HEK293 (cell line): Measurements from ENCODE around the gene BMERB1.
A peak's percentile ranks its signal among the peaks of the same experiment; 100 is the strongest.

Experiments used
- CTCF ChIA-PET: fragments of 350-600 bp; formaldehyde crosslinking; extraction: SDS; loops from one replicate; lab custom pipeline; 2021; ENCODE audit warnings: antibody characterized with exemption; lab: Yijun Ruan, JAX
- POLR2A ChIA-PET: fragments of 300-600 bp; formaldehyde crosslinking; extraction: SDS; loops from one replicate; lab custom pipeline; 2020; ENCODE audit warnings: antibody characterized with exemption, inconsistent platforms; lab: Yijun Ruan, JAX
- H3K27ac ChIP-seq: fragments of 200-500 bp; sonication (Bioruptor generic); 2 replicates; pipeline ENCODE4 v1.5.1; 2014; ENCODE audit warnings: low read depth, low read length, control low read depth, inconsistent platforms; ENCODE audit errors: extremely low read depth
- H3K36me3 ChIP-seq, 2 experiments: fragments of 200-500 bp in 1 of 2; sonication (Bioruptor generic) in 1 of 2; 1 replicate in 1 of 2; 2 replicates in 1 of 2; pipeline ENCODE4 v1.5.1; 2014 to 2017; ENCODE audit warnings: inconsistent platforms in 2 of 2, low read length in 2 of 2; ENCODE audit not compliant: control insufficient read depth in 2 of 2, insufficient read depth in 1 of 2
- H3K4me1 ChIP-seq: fragments of 200-500 bp; sonication (Bioruptor generic); 2 replicates; pipeline ENCODE4 v1.5.1; 2014; ENCODE audit warnings: mild to moderate bottlenecking, low read length, inconsistent platforms; ENCODE audit not compliant: control insufficient read depth, insufficient read depth
- H3K4me3 ChIP-seq: 2 replicates; pipeline ENCODE4 v1.5.1; 2011; ENCODE audit warnings: low read depth, mild to moderate bottlenecking, control low read depth, low read length, moderate library complexity
- H3K9me3 ChIP-seq: fragments of 200-500 bp; sonication (Bioruptor generic); 2 replicates; pipeline ENCODE4 v1.5.1; 2014; ENCODE audit warnings: low read depth, low read length, inconsistent platforms; ENCODE audit not compliant: control insufficient read depth, insufficient read depth
- OSR2 ChIP-seq: fragments of 450-650 bp; formaldehyde crosslinking; IDR thresholded peaks from 2 replicates; pipeline ENCODE4 v1.5.1; 2016; ENCODE audit warnings: missing biosample characterization, missing genetic modification characterization
- PRDM1 ChIP-seq: fragments of 450-650 bp; formaldehyde crosslinking; IDR thresholded peaks from 2 replicates; pipeline ENCODE4; 2016; ENCODE audit warnings: missing biosample characterization, missing genetic modification characterization
- SP7 ChIP-seq: fragments of 450-650 bp; formaldehyde crosslinking; IDR thresholded peaks from 2 replicates; pipeline ENCODE4 v1.5.1; 2016; ENCODE audit warnings: missing biosample characterization, missing genetic modification characterization
- ZEB2 ChIP-seq: fragments of 450-650 bp; formaldehyde crosslinking; IDR thresholded peaks from 2 replicates; pipeline ENCODE4 v1.5.1; 2016; ENCODE audit warnings: missing biosample characterization, missing genetic modification characterization
- ZFP37 ChIP-seq: fragments of 450-650 bp; formaldehyde crosslinking; IDR thresholded peaks from 2 replicates; pipeline ENCODE4 v1.5.1; 2016; ENCODE audit warnings: missing biosample characterization, missing genetic modification characterization
- ZNF114 ChIP-seq: fragments of 450-650 bp; formaldehyde crosslinking; IDR thresholded peaks from 2 replicates; pipeline ENCODE4 v1.5.0; 2017; ENCODE audit warnings: missing biosample characterization, missing genetic modification characterization
- ZNF133 ChIP-seq: fragments of 450-650 bp; formaldehyde crosslinking; IDR thresholded peaks from 2 replicates; pipeline ENCODE4 v1.5.1; 2016; ENCODE audit warnings: missing biosample characterization, missing genetic modification characterization
- ZNF169 ChIP-seq: fragments of 450-650 bp; formaldehyde crosslinking; IDR thresholded peaks from 2 replicates; pipeline ENCODE4 v1.5.1; 2016; ENCODE audit warnings: missing biosample characterization, missing genetic modification characterization
- ZNF561 ChIP-seq: fragments of 450-650 bp; IDR thresholded peaks from 2 replicates; pipeline ENCODE4 v1.5.1; 2018; ENCODE audit warnings: missing biosample characterization, missing genetic modification characterization, borderline replicate concordance
- ZNF571 ChIP-seq: fragments of 450-650 bp; formaldehyde crosslinking; IDR thresholded peaks from 2 replicates; pipeline ENCODE4 v1.5.0; 2017; ENCODE audit warnings: missing biosample characterization, missing genetic modification characterization
- ZNF600 ChIP-seq: fragments of 450-650 bp; formaldehyde crosslinking; IDR thresholded peaks from 2 replicates; pipeline ENCODE4 v1.5.1; 2016; ENCODE audit warnings: missing biosample characterization, missing genetic modification characterization
- ZNF621 ChIP-seq: fragments of 450-650 bp; formaldehyde crosslinking; IDR thresholded peaks from 2 replicates; pipeline ENCODE4 v1.5.1; 2017; ENCODE audit warnings: missing biosample characterization, missing genetic modification characterization
- ZNF623 ChIP-seq: fragments of 450-650 bp; formaldehyde crosslinking; IDR thresholded peaks from 2 replicates; pipeline ENCODE4 v1.5.1; 2016; ENCODE audit warnings: missing biosample characterization, missing genetic modification characterization
- ZNF629 ChIP-seq: fragments of 450-650 bp; formaldehyde crosslinking; IDR thresholded peaks from 2 replicates; pipeline ENCODE4 v1.5.1; 2017; ENCODE audit warnings: missing biosample characterization, missing genetic modification characterization
- ZNF670 ChIP-seq: fragments of 450-650 bp; formaldehyde crosslinking; IDR thresholded peaks from 2 replicates; pipeline ENCODE4 v1.5.1; 2016; ENCODE audit warnings: missing biosample characterization, missing genetic modification characterization, low read depth
- ZNF768 ChIP-seq: fragments of 450-650 bp; formaldehyde crosslinking; IDR thresholded peaks from 2 replicates; pipeline ENCODE4 v1.5.1; 2018; ENCODE audit warnings: missing biosample characterization, mild to moderate bottlenecking, missing genetic modification characterization
- ZNF785 ChIP-seq: fragments of 450-650 bp; formaldehyde crosslinking; IDR thresholded peaks from 2 replicates; pipeline ENCODE4 v1.5.1; 2016; ENCODE audit warnings: missing biosample characterization, missing genetic modification characterization
- TF ChIP-seq, protein P1 (sequence below): fragments of 450-650 bp; formaldehyde crosslinking; IDR thresholded peaks from 2 replicates; pipeline ENCODE4 v1.5.1; 2017; ENCODE audit warnings: missing biosample characterization, missing genetic modification characterization
- TF ChIP-seq, protein P2 (sequence below): fragments of 450-650 bp; formaldehyde crosslinking; IDR thresholded peaks from 2 replicates; pipeline ENCODE4 v1.5.1; 2016; ENCODE audit warnings: missing biosample characterization, missing genetic modification characterization
- TF ChIP-seq, protein P3 (sequence below): fragments of 450-650 bp; formaldehyde crosslinking; IDR thresholded peaks from 2 replicates; pipeline ENCODE4 v1.5.1; 2016; ENCODE audit warnings: missing biosample characterization, missing genetic modification characterization
- TF ChIP-seq, protein P4 (sequence below): fragments of 450-650 bp; formaldehyde crosslinking; IDR thresholded peaks from 2 replicates; pipeline ENCODE4 v1.5.0; 2017; ENCODE audit warnings: missing biosample characterization, missing genetic modification characterization, borderline replicate concordance
- TF ChIP-seq, protein P5 (sequence below): fragments of 450-650 bp; IDR thresholded peaks from 2 replicates; pipeline ENCODE4 v1.5.1; 2018; ENCODE audit warnings: missing biosample characterization, missing genetic modification characterization
- TF ChIP-seq, protein P6 (sequence below): fragments of 450-650 bp; formaldehyde crosslinking; optimal IDR thresholded peaks from 2 replicates; pipeline ENCODE3; 2016; ENCODE audit warnings: missing biosample characterization, mild to moderate bottlenecking, missing genetic modification characterization

BMERB1 gene

DNA sequence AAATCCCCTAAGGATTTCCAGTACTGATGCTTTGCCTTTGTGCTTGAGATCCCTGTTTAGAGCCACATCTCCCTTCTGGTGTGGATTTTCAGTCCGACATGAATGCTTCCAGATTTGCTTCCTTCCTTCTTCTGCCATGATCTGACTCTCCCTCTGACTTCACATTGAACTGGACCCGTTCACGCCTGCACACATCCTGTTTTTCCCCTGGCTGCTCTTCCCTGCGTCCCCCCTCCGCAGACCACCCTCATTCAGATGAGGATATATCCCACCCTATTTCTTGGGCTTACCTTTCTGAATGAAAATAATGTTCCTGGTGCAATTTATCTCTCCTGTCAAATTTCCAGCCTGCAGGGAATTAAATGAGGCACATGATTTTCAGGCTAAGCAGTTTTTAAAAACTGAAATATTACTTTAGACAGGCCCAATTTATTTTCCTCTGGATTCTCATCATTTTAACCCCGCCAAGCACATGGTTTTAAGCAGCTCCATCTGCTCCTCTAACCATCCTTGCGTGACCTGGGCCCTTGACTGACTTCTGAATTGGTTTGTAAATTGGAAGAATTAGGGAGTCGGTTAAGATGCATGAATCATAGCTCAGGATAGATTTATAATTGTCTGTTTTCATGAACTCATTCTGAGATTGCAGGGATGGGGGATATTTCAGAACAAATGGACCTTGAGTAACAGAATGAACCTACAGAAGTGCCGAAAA lies 59.2 kb downstream of the BMERB1 start (continued):
- TF ChIP-seq, protein P1, sequence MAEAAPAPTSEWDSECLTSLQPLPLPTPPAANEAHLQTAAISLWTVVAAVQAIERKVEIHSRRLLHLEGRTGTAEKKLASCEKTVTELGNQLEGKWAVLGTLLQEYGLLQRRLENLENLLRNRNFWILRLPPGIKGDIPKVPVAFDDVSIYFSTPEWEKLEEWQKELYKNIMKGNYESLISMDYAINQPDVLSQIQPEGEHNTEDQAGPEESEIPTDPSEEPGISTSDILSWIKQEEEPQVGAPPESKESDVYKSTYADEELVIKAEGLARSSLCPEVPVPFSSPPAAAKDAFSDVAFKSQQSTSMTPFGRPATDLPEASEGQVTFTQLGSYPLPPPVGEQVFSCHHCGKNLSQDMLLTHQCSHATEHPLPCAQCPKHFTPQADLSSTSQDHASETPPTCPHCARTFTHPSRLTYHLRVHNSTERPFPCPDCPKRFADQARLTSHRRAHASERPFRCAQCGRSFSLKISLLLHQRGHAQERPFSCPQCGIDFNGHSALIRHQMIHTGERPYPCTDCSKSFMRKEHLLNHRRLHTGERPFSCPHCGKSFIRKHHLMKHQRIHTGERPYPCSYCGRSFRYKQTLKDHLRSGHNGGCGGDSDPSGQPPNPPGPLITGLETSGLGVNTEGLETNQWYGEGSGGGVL (tag by site-specific recombination) = no peak

DNA sequence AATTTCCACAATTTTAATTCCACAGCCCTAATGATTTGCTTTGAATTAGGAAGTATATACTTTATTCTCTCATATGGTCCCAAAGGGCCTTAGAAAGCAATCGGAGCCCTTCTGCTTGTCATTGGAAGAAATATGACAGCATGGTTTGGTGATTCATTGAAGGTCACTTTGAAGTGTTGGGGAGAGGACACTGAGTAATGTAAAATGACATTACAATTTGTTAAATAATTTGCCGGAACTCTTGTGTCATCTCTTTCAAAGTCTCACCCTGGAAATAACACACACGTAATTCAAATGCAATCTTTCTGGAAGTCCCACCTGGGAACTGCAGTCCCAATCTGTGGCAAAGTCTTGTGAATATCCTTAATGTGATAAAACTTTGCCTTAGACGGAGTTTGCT lies 59.8 kb downstream of the BMERB1 start:
- H3K36me3 ChIP-seq = no peaks in the 10 kb centered on the region
- ChIA-PET POLR2A (no interaction called here), CTCF (no interaction called here)
- TF ChIP-seq ZNF629 (tag by site-specific recombination) = peak; percentile 71
- TF ChIP-seq, protein P2, sequence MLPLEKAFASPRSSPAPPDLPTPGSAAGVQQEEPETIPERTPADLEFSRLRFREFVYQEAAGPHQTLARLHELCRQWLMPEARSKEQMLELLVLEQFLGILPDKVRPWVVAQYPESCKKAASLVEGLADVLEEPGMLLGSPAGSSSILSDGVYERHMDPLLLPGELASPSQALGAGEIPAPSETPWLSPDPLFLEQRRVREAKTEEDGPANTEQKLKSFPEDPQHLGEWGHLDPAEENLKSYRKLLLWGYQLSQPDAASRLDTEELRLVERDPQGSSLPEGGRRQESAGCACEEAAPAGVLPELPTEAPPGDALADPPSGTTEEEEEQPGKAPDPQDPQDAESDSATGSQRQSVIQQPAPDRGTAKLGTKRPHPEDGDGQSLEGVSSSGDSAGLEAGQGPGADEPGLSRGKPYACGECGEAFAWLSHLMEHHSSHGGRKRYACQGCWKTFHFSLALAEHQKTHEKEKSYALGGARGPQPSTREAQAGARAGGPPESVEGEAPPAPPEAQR = no peak
- peak; percentile 55; the same call in 1 of the 2 replicates for TF ChIP-seq SP7 (tag by site-specific recombination)
- 0 out of 2 replicates have a peak, but pooled peaks have one; percentile 39 for TF ChIP-seq ZEB2
- TF ChIP-seq, protein P3, sequence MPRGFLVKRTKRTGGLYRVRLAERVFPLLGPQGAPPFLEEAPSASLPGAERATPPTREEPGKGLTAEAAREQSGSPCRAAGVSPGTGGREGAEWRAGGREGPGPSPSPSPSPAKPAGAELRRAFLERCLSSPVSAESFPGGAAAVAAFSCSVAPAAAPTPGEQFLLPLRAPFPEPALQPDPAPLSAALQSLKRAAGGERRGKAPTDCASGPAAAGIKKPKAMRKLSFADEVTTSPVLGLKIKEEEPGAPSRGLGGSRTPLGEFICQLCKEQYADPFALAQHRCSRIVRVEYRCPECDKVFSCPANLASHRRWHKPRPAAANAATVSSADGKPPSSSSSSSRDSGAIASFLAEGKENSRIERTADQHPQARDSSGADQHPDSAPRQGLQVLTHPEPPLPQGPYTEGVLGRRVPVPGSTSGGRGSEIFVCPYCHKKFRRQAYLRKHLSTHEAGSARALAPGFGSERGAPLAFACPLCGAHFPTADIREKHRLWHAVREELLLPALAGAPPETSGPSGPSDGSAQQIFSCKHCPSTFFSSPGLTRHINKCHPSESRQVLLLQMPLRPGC (tag by site-specific recombination) = peak; percentile 54; the same call in 1 of the 2 replicates
- H3K9me3 ChIP-seq = no peaks in the 10 kb centered on the region
- H3K4me3 ChIP-seq = no peak overlapping the region
- H3K4me1 ChIP-seq = no peaks in the 10 kb centered on the region
- no peak overlapping the region for H3K27ac ChIP-seq

DNA sequence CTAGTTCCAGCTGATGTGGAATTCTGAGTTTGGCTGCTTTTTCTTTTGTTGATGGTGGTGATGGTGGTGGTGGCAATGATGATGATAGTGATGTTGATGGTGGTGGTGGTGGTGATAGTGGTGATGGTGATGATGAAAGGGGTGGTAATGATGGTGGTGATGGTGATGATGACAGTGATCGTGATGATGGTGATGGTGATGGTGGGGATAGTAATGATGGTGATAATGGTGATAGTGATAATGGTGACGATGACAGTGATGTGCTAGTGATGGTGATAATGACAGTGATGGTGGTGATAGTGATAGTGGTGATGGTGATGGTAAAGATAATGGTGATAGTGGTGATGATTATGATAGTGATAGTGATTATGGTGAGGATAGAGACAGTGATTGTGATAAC lies 61.5 kb downstream of the BMERB1 start:
- Histone ChIP-seq H3K4me1 (no peaks in the 10 kb centered on the region), H3K36me3 (no peaks in the 10 kb centered on the region), H3K9me3 (no peaks in the 10 kb centered on the region), H3K27ac (no peak overlapping the region), H3K4me3 (no peak overlapping the region)
- ChIA-PET POLR2A (no interaction called here), CTCF (no interaction called here)
- TF ChIP-seq ZNF169 (tag by site-specific recombination) (peak; percentile 37; the same call in 1 of the 2 replicates), ZNF670 (tag by site-specific recombination) (0 out of 2 replicates have a peak, but pooled peaks have one; percentile 37), ZNF768 (tag by site-specific recombination) (no peak), ZNF600 (0 out of 2 replicates have a peak, but pooled peaks have one; percentile 18), ZNF785 (tag by site-specific recombination) (peak; percentile 74; the same call in 1 of the 2 replicates), OSR2 (no peak), ZNF133 (tag by site-specific recombination) (0 out of 2 replicates have a peak, but pooled peaks have one; percentile 28), ZNF571 (0 out of 2 replicates have a peak, but pooled peaks have one; percentile 17), ZNF561 (no peak), ZNF621 (tag by site-specific recombination) (peak; percentile 53; the same call in 1 of the 2 replicates), ZNF623 (tag by site-specific recombination) (no peak), ZNF114 (no peak), PRDM1 (peak; percentile 83), ZFP37 (no peak)
- TF ChIP-seq, protein P4, sequence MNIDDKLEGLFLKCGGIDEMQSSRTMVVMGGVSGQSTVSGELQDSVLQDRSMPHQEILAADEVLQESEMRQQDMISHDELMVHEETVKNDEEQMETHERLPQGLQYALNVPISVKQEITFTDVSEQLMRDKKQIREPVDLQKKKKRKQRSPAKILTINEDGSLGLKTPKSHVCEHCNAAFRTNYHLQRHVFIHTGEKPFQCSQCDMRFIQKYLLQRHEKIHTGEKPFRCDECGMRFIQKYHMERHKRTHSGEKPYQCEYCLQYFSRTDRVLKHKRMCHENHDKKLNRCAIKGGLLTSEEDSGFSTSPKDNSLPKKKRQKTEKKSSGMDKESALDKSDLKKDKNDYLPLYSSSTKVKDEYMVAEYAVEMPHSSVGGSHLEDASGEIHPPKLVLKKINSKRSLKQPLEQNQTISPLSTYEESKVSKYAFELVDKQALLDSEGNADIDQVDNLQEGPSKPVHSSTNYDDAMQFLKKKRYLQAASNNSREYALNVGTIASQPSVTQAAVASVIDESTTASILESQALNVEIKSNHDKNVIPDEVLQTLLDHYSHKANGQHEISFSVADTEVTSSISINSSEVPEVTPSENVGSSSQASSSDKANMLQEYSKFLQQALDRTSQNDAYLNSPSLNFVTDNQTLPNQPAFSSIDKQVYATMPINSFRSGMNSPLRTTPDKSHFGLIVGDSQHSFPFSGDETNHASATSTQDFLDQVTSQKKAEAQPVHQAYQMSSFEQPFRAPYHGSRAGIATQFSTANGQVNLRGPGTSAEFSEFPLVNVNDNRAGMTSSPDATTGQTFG (tag by site-specific recombination) = 0 out of 2 replicates have a peak, but pooled peaks have one; percentile 52
- TF ChIP-seq, protein P5, sequence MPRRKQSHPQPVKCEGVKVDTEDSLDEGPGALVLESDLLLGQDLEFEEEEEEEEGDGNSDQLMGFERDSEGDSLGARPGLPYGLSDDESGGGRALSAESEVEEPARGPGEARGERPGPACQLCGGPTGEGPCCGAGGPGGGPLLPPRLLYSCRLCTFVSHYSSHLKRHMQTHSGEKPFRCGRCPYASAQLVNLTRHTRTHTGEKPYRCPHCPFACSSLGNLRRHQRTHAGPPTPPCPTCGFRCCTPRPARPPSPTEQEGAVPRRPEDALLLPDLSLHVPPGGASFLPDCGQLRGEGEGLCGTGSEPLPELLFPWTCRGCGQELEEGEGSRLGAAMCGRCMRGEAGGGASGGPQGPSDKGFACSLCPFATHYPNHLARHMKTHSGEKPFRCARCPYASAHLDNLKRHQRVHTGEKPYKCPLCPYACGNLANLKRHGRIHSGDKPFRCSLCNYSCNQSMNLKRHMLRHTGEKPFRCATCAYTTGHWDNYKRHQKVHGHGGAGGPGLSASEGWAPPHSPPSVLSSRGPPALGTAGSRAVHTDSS = peak; percentile 57
- TF ChIP-seq, protein P6, sequence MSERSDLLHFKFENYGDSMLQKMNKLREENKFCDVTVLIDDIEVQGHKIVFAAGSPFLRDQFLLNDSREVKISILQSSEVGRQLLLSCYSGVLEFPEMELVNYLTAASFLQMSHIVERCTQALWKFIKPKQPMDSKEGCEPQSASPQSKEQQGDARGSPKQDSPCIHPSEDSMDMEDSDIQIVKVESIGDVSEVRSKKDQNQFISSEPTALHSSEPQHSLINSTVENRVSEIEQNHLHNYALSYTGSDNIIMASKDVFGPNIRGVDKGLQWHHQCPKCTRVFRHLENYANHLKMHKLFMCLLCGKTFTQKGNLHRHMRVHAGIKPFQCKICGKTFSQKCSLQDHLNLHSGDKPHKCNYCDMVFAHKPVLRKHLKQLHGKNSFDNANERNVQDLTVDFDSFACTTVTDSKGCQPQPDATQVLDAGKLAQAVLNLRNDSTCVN = peak; percentile 11
